ENCODE results near the gene HS3ST3A1. TPM values are rescaled to one million over a fixed set of nuclear protein-coding genes. Genes with fewer than 3 reads are reported as not detected.

The HS3ST3A1 gene
- total and polyA plus RNA-seq, 10 donors = 1.9 to 25.9 (median 16.4) TPM

GRCh38 chr17:13544765-13545164, 57.0 kb downstream of the HS3ST3A1 start:
- peaks cover 0 to 8% (median 0%) of the 10 kb centered on the region in 6 donors for H3K4me1 ChIP-seq
- no peak overlapping the region for H3K27ac ChIP-seq
- H3K9me3 ChIP-seq = no peaks in the 10 kb centered on the region
- no peak overlapping the region for H3K4me3 ChIP-seq
- WGBS, 5 donors = 85 to 96% (median 91%) methylated on average over 9 of the region's 9 CpGs
- TF ChIP-seq POLR2A (IDR thresholded peaks at IDR 0.05) (no peak), CTCF (IDR thresholded peaks at IDR 0.05 in 8 of 11, conservative IDR thresholded peaks at IDR 0.05 in 3 of 11) (no peak), POLR2AphosphoS5 (IDR thresholded peaks at IDR 0.05) (no peak)
- no peaks in the 10 kb centered on the region for H3K27me3 ChIP-seq (replicated peaks in 1 of 7)
- DNase-seq = no peak
- H3K36me3 ChIP-seq = no peaks in the 10 kb centered on the region
- intact Hi-C loops (cut with DNase I; ENCODE audit: low total_unique reads) = no loop called here

- Histone ChIP-seq H3K27me3 (replicated peaks in 1 of 7) (no peaks in the 10 kb centered on the region), H3K27ac (no peak overlapping the region), H3K36me3 (no peaks in the 10 kb centered on the region), H3K4me1 (peaks cover 0 to 8% (median 0%) of the 10 kb centered on the region in 6 donors), H3K4me3 (no peak overlapping the region), H3K9me3 (no peaks in the 10 kb centered on the region)
- no peak for DNase-seq
- TF ChIP-seq POLR2AphosphoS5 (IDR thresholded peaks at IDR 0.05) (no peak), CTCF (IDR thresholded peaks at IDR 0.05 in 8 of 11, conservative IDR thresholded peaks at IDR 0.05 in 3 of 11) (no peak), POLR2A (IDR thresholded peaks at IDR 0.05) (no peak)
- WGBS, 5 donors = 72 to 84% (median 77%) methylated on average over 7 of the region's 7 CpGs
- intact Hi-C loops (cut with DNase I; ENCODE audit: low total_unique reads) = no loop called here
These were observed 57.4 kb downstream of the HS3ST3A1 start for GRCh38 chr17:13544292-13544691.

- H3K27ac ChIP-seq = no peak overlapping the region
- DNase-seq = no peak
- H3K27me3 ChIP-seq (replicated peaks in 1 of 7) = no peaks in the 10 kb centered on the region
- no peak for TF ChIP-seq POLR2A (IDR thresholded peaks at IDR 0.05)
- TF ChIP-seq POLR2AphosphoS5 (IDR thresholded peaks at IDR 0.05) = no peak
- TF ChIP-seq CTCF (IDR thresholded peaks at IDR 0.05 in 8 of 11, conservative IDR thresholded peaks at IDR 0.05 in 3 of 11) = no peak
- peaks cover 0 to 8% (median 0%) of the 10 kb centered on the region in 6 donors for H3K4me1 ChIP-seq
- no peaks in the 10 kb centered on the region for H3K36me3 ChIP-seq
- peaks cover 0 to 5% (median 0%) of the 10 kb centered on the region in 8 donors for H3K9me3 ChIP-seq
- H3K4me3 ChIP-seq = no peak overlapping the region
- intact Hi-C loops (cut with DNase I; ENCODE audit: low total_unique reads) = no loop called here
These were observed 59.1 kb downstream of the HS3ST3A1 start for GRCh38 chr17:13542636-13543035.

- DNase-seq = no peak
- Histone ChIP-seq H3K27ac (no peak overlapping the region), H3K4me1 (peaks cover 0 to 8% (median 0%) of the 10 kb centered on the region in 6 donors), H3K27me3 (replicated peaks in 1 of 7) (no peaks in the 10 kb centered on the region), H3K9me3 (peaks cover 0 to 5% (median 0%) of the 10 kb centered on the region in 8 donors), H3K4me3 (no peak overlapping the region), H3K36me3 (no peaks in the 10 kb centered on the region)
- TF ChIP-seq CTCF (IDR thresholded peaks at IDR 0.05 in 8 of 11, conservative IDR thresholded peaks at IDR 0.05 in 3 of 11) (no peak), POLR2A (IDR thresholded peaks at IDR 0.05) (no peak), POLR2AphosphoS5 (IDR thresholded peaks at IDR 0.05) (no peak)
- intact Hi-C loops (cut with DNase I; ENCODE audit: low total_unique reads) = no loop called here
- WGBS, 5 donors = 77 to 87% (median 81%) methylated on average over 2 of the region's 2 CpGs
These were observed 60.7 kb downstream of the HS3ST3A1 start for GRCh38 chr17:13541032-13541480.
